Measurements from ENCODE around the gene GFRA3. TPM values are rescaled to one million over a fixed set of nuclear protein-coding genes. Genes with fewer than 3 reads are reported as not detected.

The GFRA3 gene
- total RNA-seq, 1 experiment from 2014 or later = 2.4 TPM

GRCh38 chr5:138275379-138275782 is 960 bp upstream of the GFRA3 start:
- ChIA-PET CTCF (no interaction called here), POLR2A (interaction anchor here (0.7 to 1.5 kb wide), 2 partner anchors 56 to 74 kb away, joined by 3 to 4 read pairs; partner anchors contain the start of gene CDC25C)
- Mint-ChIP-seq H3K27ac (ENCODE audit: unreplicated experiment) (no peak overlapping the region), H3K4me1 (ENCODE audit: low read depth, unreplicated experiment) (peaks cover 7% of the 10 kb centered on the region), H3K9me3 (ENCODE audit: unreplicated experiment) (no peaks in the 10 kb centered on the region), H3K27me3 (ENCODE audit: insufficient read depth, unreplicated experiment) (no peaks in the 10 kb centered on the region), H3K36me3 (ENCODE audit: insufficient read depth, unreplicated experiment) (no peaks in the 10 kb centered on the region), H3K4me3 (ENCODE audit: unreplicated experiment) (no peak overlapping the region)
- intact Hi-C loops (cut with micrococcal nuclease; ENCODE audit: unreplicated experiment) = no loop called here
- no TSS peak for BruUV-seq (replicated peaks)
- DNase-seq = no peak
- Histone ChIP-seq H3K4me3 (ENCODE audit: low read depth, low read length) (no peak overlapping the region), H3K36me3 (ENCODE audit: control insufficient read depth, insufficient read depth, low read length) (no peaks in the 10 kb centered on the region), H3K27me3 (replicated peaks; ENCODE audit: control insufficient read depth, insufficient read depth, low read length) (no peaks in the 10 kb centered on the region), H3K4me1 (0 out of 2 replicates have a peak, but pooled peaks cover 5% of the 10 kb centered on the region), H3K9me3 (no peaks in the 10 kb centered on the region)
- TF ChIP-seq CTCF (IDR thresholded peaks at IDR 0.05; ENCODE audit: insufficient read depth in 1 of 2, low read depth in 1 of 2, low read length in 1 of 2, severe bottlenecking in 1 of 2, unreplicated experiment in 1 of 2) = no peak

- H3K36me3 Mint-ChIP-seq (ENCODE audit: insufficient read depth, unreplicated experiment) = no peaks in the 10 kb centered on the region
These were observed 610 bp downstream of the GFRA3 start for GRCh38 chr5:138273834-138274188.

GRCh38 chr5:138272681-138273080 is 1.7 kb downstream of the GFRA3 start:
- Histone ChIP-seq H3K27me3 (replicated peaks; ENCODE audit: control insufficient read depth, insufficient read depth, low read length) (no peaks in the 10 kb centered on the region), H3K9me3 (no peaks in the 10 kb centered on the region), H3K4me1 (0 out of 2 replicates have a peak, but pooled peaks cover 5% of the 10 kb centered on the region), H3K4me3 (ENCODE audit: low read depth, low read length) (no peak overlapping the region), H3K36me3 (ENCODE audit: control insufficient read depth, insufficient read depth, low read length) (no peaks in the 10 kb centered on the region)
- POLR2A ChIA-PET = no interaction called here
- Mint-ChIP-seq H3K9me3 (ENCODE audit: unreplicated experiment) (no peaks in the 10 kb centered on the region), H3K4me1 (ENCODE audit: low read depth, unreplicated experiment) (peaks cover 7% of the 10 kb centered on the region), H3K4me3 (ENCODE audit: unreplicated experiment) (no peak overlapping the region), H3K27ac (ENCODE audit: unreplicated experiment) (no peak overlapping the region), H3K27me3 (ENCODE audit: insufficient read depth, unreplicated experiment) (no peaks in the 10 kb centered on the region), H3K36me3 (ENCODE audit: insufficient read depth, unreplicated experiment) (no peaks in the 10 kb centered on the region)
- CTCF ChIA-PET = no interaction called here
- intact Hi-C loops (cut with micrococcal nuclease; ENCODE audit: unreplicated experiment) = no loop called here
- no peak for DNase-seq
- no TSS peak for BruUV-seq (replicated peaks)
- no peak for TF ChIP-seq CTCF (IDR thresholded peaks at IDR 0.05; ENCODE audit: insufficient read depth in 1 of 2, low read depth in 1 of 2, low read length in 1 of 2, severe bottlenecking in 1 of 2, unreplicated experiment in 1 of 2)

More at GRCh38 chr5:138273834-138274188, 610 bp downstream of the GFRA3 start:
- Histone ChIP-seq H3K4me1 (0 out of 2 replicates have a peak, but pooled peaks cover 5% of the 10 kb centered on the region), H3K36me3 (ENCODE audit: control insufficient read depth, insufficient read depth, low read length) (no peaks in the 10 kb centered on the region), H3K27me3 (replicated peaks; ENCODE audit: control insufficient read depth, insufficient read depth, low read length) (no peaks in the 10 kb centered on the region), H3K9me3 (no peaks in the 10 kb centered on the region), H3K4me3 (ENCODE audit: low read depth, low read length) (peak overlapping the region; percentile 49)
- POLR2A ChIA-PET = no interaction called here
- intact Hi-C loops (cut with micrococcal nuclease; ENCODE audit: unreplicated experiment) = no loop called here
- H3K4me3 Mint-ChIP-seq (ENCODE audit: unreplicated experiment) = peak overlapping the region; percentile 58
- no TSS peak for BruUV-seq (replicated peaks)
- H3K27ac Mint-ChIP-seq (ENCODE audit: unreplicated experiment) = no peak overlapping the region
- peaks cover 7% of the 10 kb centered on the region for H3K4me1 Mint-ChIP-seq (ENCODE audit: low read depth, unreplicated experiment)
- no peaks in the 10 kb centered on the region for H3K9me3 Mint-ChIP-seq (ENCODE audit: unreplicated experiment)
- no peak for DNase-seq
- no peaks in the 10 kb centered on the region for H3K27me3 Mint-ChIP-seq (ENCODE audit: insufficient read depth, unreplicated experiment)
- CTCF ChIA-PET = interaction anchor here (0.6 to 1.0 kb wide), 2 partner anchors 9 to 81 kb away, joined by 4 to 9 read pairs; no protein-coding TSS in a partner anchor
- TF ChIP-seq CTCF (IDR thresholded peaks at IDR 0.05; ENCODE audit: insufficient read depth in 1 of 2, low read depth in 1 of 2, low read length in 1 of 2, severe bottlenecking in 1 of 2, unreplicated experiment in 1 of 2) = no peak
